Dermis blood vessel endothelial cell (primary cell): ENCODE measurements around the gene RTN4R. TPM values are rescaled to one million over a fixed set of nuclear protein-coding genes. Genes with fewer than 3 reads are reported as not detected.
"Not testable (repeated sequence)": the region's sequence is repeated elsewhere in the genome, so short reads cannot be mapped to it uniquely, and the experiment has no call there.

Experiments
- DNase-seq: peaks from one replicate; pipeline ENCODE4 v3.0.0; 2010
- total RNA-seq: library from RNA; depleted of rRNA; stranded (reverse); fragments of >200 nt; gene quantifications from 2 replicates; pipeline ENCODE4 v1.2.3, GENCODE V29; 2014

Gene RTN4R
- total RNA-seq, 1 donor from 2014 or later = 0.68 TPM

GRCh38 chr22:20271114-20271994 lies 3.2 kb upstream of the RTN4R start:
- no peak for DNase-seq

GRCh38 chr22:20270190-20271113 lies 2.3 kb upstream of the RTN4R start:
- not testable (repeated sequence) for DNase-seq

- not testable (repeated sequence) for DNase-seq
Observed at GRCh38 chr22:20269673-20270072, 1.6 kb upstream of the RTN4R start.

GRCh38 chr22:20269201-20269600 lies 1.1 kb upstream of the RTN4R start:
- not testable (repeated sequence) for DNase-seq

GRCh38 chr22:20267441-20268278 lies 458 bp downstream of the RTN4R start:
- no peak for DNase-seq

- not testable (repeated sequence) for DNase-seq
Observed at GRCh38 chr22:20266667-20267440, 1.3 kb downstream of the RTN4R start.

GRCh38 chr22:20265772-20266666 lies 2.1 kb downstream of the RTN4R start:
- not testable (repeated sequence) for DNase-seq

- no peak for DNase-seq
Observed at GRCh38 chr22:20264614-20265452, 3.3 kb downstream of the RTN4R start.

- DNase-seq = not testable (repeated sequence)
Observed at GRCh38 chr22:20263404-20264281, 4.5 kb downstream of the RTN4R start.

GRCh38 chr22:20262582-20263147 lies 5.5 kb downstream of the RTN4R start:
- DNase-seq = no peak

- no peak for DNase-seq
Observed at GRCh38 chr22:20261848-20262581, 6.1 kb downstream of the RTN4R start.

- DNase-seq = no peak
Observed at GRCh38 chr22:20260071-20260765, 7.9 kb downstream of the RTN4R start.

GRCh38 chr22:20259327-20259688 lies 8.8 kb downstream of the RTN4R start:
- no peak for DNase-seq

GRCh38 chr22:20258584-20259326 lies 9.4 kb downstream of the RTN4R start:
- peak; percentile 11 for DNase-seq

- DNase-seq = no peak
Observed at GRCh38 chr22:20258021-20258299, 10.2 kb downstream of the RTN4R start.
